OCI-LY7 (cell line): Measurements from ENCODE around the gene TXNDC11.

Experiments used
- CTCF ChIP-seq: fragments of 200-600 bp; sonication (generic); conservative IDR thresholded peaks from 2 replicates; pipeline ENCODE4 v1.5.1; 2014; ENCODE audit warnings: mild to moderate bottlenecking, antibody characterized with exemption, low read length, moderate library complexity, mixed read lengths
- EZH2phosphoT487 ChIP-seq: fragments of 200-600 bp; sonication (generic); IDR thresholded peaks from 2 replicates; pipeline ENCODE4 v1.6.1; 2018; ENCODE audit warnings: low read depth, borderline replicate concordance, mild to moderate bottlenecking, mixed run types, antibody characterized with exemption, low read length, moderate library complexity, mixed read lengths

- TF ChIP-seq CTCF: no peak
- TF ChIP-seq EZH2phosphoT487: no peak
Observed at GRCh38 chr16:11729787-11730186, 12.9 kb downstream of the TXNDC11 start.
